8988T (cell line): ENCODE measurements around the gene PIAS4.

Experiments
- DNase-seq: peaks from one replicate; pipeline ENCODE4 v3.0.0; 2011

The PIAS4 gene

DNA sequence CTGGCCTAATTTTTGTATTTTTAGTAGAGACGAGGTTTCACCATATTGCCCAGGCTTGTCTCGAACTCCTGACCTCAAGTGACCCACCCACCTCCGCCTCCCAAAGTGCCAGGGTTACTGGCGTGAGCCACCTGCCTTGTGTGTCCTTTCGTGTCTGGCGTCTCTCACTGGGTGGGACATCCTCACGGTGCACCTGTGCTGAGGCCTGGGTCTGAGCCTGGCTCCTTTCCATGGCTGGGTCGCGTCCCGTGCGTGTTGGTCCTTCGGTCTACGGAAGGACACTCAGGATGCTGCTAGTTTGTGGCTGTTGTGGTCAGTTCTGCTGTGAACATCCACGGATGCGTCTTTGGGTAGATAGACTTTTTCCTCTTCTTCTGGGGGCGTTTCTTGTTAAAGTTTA lies 19.6 kb downstream of the PIAS4 start:
- no peak for DNase-seq

DNA sequence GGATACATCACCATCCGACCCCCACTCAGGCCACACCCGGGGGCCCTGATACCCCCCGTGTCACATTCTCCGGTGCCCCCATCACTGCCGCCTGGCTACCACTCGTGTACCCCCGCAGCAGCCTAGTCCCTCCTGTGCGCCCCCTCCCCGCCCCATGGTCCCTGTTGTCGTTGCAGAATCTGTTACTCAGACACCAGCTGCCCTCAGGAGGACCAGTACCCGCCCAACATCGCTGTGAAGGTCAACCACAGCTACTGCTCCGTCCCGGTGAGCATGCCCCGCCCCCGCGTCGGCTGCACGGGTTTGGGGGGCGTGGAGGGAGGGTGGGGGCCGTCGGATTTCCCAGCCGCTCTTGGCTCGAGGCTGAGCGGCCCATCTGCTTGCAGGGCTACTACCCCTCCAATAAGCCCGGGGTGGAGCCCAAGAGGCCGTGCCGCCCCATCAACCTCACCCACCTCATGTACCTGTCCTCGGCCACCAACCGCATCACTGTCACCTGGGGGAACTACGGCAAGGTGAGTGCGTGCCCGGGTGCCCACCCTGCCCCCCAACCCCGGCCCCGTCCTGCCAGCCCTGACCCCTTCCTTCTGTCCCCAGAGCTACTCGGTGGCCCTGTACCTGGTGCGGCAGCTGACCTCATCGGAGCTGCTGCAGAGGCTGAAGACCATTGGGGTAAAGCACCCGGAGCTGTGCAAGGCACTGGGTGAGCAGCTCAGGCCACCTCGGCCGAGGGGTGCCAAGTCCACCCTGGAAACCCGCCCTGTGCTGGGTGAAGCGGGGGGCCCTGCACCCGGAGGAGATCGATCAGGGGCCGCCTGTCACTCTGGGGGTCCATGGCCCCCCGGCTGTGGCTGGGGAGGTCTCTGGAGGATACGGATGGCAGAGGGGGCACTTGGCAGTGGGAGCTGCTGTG lies 21.1 kb downstream of the PIAS4 start:
- DNase-seq, result no peak

DNA sequence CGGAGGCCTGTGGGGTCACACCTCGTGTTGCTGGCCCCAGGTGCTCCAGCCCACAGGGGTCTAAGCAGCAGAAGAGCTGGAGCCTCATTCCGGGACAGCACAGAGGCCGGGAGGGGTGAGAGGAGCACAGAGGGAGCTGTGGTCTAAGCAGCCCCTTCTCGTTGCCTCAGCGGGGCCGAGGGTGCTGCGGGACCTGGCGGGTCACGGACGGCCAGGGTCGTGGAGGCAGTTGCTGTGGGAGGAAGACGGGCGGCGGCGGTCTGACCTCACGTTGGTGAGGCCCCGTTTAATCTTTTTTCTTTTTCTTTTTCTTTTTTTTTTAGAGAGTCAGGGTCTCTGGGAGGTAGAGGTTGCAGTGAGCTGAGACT lies 21.7 kb downstream of the PIAS4 start:
- no peak for DNase-seq

DNA sequence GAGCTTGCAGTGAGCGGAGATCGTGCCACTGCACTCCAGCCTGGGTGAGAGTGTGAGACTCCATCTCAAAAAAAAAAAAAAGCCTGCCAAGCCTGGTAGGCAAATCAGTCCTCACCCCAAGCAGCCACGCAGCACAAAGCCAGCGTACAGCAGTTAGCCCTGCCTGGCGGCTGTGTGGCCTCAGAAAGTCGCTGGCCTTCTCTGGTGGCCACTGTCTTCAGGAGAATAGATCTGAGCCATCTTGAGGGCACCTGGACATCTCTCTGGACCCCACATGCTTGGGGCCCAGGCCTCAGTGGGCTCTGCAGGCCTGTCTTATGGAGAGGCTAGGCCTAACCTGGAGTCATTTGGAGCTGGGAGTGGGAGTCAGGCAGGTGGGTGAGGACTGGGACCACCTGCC lies 23.0 kb downstream of the PIAS4 start:
- no peak for DNase-seq

DNA sequence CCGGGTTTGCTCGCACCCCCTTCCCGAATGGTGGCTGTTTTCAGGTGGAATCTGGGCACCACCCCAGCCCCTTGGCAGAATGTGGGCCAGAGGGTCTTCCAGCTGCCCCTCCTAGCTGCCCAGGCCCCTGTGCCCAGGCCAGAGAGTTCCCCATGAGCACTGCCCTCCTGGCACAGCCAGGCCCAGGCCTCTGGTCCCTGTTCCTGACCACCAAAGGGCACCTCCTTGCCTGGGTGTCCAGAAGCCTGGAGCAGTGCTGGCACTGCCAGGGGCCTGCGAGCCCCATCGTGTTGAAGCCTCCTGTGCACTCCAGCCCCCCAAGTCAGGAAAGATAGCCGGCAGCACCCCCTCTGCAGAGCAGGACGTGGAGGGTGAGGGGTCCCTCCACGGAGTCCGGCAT lies 23.4 kb downstream of the PIAS4 start:
- DNase-seq, result no peak

DNA sequence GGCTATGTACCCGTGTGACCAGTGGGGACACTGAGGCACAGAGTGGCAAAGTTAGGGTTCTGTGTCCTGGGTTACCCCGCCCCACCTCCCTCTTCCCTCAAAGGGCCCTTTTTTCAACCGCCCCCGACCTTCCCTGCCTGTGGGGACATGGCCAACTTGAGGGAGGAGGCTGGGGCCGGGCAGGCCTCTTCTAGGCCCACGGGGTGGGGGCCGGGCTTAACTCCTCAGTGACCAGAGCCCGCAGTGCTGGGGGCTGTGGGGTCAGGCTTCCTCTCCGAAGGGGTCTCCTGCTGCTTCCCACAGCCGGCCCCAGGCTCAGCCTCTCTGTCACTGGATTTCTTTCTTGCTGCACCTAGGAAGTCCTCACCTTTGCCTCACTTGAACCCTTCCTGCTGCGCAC lies 23.9 kb downstream of the PIAS4 start:
- no peak for DNase-seq

DNA sequence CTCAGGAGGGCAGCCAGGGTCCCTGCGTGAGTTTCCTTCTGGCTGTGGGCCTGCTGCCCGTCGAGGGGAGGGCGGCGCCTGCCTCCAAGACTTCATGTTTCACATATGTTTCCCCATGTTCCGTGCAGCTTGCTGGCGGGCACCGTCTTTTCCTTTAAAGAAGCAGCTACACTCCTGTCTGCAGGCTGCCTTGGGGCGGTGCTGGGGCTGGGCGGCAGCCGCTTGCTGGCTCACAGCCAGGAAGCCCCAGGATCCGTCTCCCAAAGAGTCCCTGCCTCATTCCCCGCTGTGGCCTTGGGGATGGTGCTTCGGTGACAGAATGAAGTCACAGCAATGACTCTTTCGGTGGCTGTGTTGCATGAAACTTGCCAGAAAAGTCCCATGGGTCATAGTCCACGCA lies 24.9 kb downstream of the PIAS4 start:
- DNase-seq, result no peak

DNA sequence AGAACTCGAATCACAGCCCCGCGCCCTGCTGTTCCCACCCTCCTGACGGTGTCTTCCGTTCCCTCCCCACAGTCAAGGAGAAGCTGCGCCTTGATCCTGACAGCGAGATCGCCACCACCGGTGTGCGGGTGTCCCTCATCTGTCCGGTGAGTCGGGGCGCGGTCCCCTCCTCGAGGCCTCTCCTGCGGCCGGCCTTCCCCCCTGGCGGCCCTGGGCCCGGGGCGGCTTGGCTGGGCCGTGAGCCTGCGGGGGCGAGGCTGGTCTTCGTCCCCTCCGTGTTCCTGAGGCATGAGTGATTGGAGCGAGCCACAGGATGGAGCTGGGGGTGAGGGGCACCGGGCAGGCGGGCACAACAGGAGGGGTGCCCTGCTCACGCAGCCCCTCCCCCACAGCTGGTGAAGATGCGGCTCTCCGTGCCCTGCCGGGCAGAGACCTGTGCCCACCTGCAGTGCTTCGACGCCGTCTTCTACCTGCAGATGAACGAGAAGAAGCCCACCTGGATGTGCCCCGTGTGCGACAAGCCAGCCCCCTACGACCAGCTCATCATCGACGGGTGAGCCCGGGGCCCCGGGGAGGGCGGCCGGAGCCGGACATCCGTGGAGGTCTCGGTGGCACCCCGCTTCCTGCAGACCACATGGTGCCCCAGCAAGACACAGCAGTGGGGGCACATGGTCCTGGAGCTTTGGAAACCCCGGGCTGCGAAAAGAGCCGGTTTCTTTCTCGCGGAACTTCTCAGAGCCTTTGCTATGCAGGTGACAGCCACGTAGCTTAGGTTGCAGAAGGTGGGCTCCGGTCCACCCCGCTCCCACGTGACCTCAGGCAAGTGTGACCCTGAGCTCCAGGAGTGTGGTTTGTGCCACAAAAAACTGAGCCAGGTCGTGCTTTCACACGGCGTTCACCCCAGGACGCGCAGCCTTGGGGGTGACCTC lies 25.8 kb downstream of the PIAS4 start:
- no peak for DNase-seq

DNA sequence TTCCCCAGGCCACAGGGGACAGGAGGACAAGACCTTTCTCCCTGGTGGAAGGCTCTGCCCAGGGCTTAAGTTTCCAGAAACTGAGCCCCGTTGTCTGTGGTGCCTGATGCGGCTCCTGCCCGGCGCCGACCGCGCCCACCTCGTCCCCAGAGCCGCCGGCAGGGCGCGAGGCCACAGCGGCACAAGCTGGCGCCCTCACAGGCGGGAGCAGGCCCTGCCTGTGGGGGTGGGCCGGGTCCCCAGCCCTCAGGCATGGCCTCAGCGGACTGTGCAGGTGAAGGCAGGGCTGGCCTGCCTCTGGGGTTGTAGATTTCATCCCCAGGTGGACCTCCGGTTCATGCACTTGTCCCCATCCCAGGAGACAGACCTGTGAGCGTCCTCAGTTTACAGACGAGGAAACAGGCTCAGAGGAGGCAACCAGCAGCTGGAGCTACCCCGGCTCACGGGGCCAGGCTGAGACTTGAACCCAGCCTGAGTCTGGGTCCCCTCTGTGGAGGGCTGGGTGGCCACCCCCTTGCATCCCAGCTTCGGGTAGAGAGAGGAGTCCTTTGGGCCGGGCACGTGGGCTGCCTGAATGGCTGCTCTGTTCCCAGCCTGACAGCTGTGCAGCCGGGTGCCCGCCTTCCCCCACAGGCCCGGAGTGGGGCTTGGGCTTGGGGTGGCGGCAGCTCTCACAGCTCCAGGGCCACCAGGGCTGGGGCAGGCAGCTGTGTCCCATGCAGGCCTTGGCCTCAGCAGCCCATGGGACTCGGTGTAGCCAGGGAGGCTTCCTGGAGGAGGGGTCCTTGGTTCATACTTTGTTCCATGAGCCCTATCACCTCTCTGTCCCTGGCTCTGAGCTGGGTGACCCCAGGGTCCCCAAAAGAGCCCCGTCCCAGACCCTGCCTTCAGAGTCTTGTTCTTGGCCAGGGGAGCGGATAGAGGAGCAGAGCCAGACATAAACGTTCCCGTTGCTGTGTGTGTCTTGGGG lies 26.8 kb downstream of the PIAS4 start:
- DNase-seq, result no peak

DNA sequence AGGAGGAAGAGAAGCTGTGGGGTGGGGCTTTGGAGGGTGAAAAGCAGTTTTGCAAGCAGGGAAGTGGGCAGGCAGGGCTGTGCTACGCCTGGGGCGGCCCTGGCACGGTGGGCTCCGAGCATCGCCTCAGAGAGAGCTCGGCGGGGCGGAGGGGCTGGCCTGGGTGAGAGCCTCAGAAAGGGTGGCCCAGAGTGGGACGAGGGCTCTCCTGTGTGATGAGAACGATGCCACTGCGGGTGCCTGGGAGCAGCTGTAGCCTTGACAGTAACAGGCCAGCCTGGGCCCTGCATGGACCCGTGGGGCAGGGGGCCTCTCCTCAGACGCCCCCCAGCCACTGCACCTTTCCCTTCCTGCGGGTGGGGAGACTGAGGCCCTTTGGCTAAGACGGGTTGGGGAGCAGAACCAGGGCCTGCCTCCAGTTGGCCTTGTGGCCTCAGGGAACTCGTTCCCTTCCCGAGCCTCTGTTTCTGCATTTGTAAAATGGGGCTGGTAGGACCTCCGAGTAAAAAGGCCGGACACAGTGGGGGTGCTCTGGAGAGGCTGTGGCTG lies 27.6 kb downstream of the PIAS4 start:
- DNase-seq, result no peak

DNA sequence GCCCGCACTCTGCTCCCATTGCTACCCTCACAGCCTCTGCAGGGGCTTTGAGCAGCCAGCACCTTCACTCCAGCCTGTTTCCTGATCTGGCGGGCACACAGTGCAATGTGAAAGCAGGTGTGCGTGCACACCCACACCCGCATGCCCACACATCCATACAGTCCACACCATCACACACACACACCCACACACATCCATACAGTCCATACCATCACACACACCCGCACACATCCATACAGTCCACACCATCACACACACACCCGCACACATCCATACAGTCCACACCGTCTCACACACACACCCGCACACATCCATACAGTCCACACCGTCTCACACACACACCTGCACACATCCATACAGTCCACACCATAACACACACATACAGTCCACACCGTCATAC lies 28.0 kb downstream of the PIAS4 start:
- no peak for DNase-seq

DNA sequence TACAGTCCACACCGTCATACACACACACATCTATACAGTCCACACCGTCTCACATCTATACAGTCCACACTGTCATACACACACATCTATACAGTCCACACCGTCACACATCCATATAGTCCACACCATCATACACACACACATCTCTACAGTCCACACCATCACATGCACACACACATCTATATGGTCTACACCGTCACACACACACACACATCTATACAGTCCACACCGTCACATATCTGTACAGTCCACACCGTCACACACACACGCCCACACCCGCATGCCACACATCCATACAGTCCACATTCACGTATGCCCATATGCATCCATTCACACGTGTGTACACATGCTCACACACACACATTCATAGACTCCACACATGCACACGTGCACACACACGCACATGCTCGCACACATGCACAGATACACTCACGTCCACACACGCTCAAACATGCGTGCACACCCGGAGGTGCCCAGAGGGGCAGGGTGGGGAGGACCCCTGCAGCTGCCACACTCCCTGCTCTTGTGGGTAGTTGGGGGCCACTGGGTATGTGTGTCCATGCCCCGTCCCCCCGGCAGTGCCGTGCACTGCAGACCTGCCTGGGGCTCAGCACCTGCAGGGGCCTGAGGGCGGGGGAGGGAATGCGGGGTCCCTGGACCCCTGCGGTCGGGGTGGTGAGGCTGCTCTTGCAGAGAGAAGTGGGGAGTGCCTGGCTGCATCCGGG lies 29.2 kb downstream of the PIAS4 start:
- DNase-seq, result no peak

DNA sequence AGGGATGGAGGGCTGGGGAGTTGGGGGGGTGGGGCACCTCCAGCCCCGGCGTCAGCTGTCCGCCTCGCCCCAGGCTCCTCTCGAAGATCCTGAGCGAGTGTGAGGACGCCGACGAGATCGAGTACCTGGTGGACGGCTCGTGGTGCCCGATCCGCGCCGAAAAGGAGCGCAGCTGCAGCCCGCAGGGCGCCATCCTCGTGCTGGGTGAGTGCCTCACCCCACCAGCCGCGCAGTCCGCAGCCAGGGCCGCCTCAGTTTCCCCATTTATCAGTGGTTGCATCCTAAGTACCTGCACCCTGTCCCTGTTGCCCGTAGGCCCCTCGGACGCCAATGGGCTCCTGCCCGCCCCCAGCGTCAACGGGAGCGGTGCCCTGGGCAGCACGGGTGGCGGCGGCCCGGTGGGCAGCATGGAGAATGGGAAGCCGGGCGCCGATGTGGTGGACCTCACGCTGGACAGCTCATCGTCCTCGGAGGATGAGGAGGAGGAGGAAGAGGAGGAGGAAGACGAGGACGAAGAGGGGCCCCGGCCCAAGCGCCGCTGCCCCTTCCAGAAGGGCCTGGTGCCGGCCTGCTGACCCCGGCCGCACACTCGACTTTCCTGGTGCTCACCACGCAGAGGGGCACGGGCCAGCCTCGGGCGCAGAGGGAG lies 29.9 kb downstream of the PIAS4 start:
- no peak for DNase-seq

DNA sequence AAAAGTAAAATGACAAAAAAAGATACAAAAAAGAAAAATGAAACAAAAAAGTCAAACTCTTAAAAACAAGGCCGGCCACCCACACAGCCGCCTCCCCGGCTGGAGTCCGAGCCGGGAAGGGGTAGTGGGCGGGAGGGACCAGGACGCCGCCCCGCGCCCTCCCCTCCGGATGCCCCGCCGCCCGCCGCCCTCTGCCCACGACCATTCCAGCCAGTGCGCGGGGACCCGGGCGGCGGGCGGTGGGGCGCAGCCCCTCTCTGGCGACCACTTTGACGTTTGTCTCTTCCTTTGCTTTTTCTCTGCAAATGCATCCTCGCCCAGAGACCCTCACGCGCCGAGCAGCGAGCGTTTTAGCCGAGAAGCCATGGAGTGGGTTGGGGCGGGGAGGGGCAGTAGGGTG lies 30.5 kb downstream of the PIAS4 start:
- no peak for DNase-seq

DNA sequence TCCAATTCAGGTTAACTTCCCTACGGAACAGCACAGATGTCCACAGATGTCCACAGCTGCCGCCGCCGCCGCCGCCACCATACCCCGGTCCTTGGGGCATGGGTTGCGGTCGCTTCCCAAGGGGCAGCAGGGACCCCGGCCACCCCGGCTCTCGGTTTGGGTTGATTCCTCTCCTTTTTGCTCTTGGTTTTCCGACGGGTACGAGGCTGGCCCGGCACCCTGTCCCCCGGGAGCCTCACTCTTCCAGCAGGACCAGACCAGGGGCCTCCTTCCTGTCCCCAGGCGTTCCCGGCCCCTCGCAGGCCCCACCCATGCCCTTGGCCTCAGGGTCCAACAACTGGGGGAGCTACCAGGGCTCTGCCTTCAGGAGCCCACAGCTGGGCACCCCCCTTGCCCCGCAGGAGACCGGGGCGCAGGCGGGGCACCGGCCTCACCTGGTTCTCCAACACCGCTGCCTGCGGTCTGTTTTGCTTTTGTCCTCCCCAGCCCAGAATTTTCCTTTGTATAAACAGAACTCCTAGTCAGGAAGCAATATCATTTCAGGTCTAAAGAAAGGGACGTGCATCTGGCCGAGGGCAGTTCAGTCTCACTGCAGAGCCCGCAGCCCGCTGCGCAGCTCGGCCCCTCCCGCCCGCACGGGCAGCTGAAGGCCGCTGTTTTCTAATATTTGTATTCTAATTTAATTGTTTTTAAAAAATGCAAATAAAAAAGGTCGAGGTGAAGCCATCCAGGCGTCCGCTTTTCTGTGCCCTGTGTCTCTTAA lies 31.3 kb downstream of the PIAS4 start:
- no peak for DNase-seq

DNA sequence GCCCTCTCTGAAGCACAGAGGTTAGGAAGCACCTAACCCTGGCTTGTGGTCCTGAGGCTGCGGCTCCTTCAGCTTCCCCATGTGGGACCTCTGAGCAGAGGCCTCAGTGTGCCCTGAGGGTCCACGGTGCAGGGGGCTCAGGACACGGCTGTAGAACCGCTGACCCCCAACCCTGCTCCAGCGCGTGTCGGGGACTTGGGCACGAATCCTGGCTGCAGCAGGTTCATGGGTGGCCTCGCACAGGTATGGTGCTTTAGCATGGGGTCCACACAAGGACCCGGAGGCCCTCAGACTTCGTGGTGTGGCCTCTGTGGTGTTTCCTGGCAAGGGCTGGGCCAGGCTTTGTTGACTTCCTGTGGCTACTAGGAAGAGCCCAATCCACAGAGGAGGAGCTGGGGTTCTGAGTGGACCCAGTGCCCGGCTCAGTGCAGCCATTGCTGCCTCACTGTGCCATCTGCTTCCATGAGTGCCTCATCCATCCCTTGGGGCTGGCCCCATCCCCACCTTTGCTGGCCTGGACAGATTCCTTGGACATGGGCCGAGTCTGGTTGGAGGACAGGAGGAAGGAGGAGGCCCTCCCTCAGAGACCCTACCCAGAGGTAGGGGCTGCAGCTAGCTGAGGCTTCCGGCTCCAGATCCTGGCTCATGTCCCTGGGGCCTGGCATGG lies 34.7 kb downstream of the PIAS4 start:
- no peak for DNase-seq

DNA sequence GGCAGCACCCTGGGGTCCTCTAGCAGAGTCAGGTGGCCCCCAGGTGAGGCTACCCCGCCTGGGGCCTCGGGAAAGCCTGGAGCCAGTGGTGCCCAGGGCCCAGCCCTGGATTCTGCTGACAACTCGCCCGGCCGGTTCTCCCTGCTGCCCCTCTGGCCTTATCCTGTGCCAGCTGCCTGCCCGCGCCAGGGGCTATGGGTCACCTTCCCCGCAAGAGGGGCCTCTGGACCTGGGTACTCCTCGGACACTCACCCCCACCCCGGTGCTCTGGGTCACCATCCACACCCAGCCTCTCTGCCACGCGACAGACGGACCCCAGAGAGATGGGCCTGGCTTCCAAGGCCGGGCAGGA lies 35.2 kb downstream of the PIAS4 start:
- DNase-seq, result no peak

DNA sequence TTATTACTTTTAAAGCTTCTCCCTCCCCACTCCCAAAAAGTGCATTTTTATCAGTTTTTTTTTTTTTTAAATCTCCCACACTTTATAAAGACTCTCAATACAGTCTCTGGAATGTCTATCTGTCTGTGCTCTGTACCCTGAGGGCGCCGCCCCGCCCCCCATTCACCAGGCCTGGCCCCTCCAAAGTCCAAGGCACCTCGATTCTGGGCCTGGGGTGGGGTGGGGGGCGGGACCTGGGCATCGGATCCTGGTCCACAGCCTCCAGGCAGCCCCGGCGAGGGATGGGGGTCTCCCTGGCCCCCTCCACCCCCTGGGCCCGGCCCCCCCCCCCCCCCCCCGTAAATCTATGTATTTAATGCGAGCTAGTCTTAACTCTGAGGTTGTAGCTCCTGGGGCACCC lies 35.9 kb downstream of the PIAS4 start:
- DNase-seq, result no peak

DNA sequence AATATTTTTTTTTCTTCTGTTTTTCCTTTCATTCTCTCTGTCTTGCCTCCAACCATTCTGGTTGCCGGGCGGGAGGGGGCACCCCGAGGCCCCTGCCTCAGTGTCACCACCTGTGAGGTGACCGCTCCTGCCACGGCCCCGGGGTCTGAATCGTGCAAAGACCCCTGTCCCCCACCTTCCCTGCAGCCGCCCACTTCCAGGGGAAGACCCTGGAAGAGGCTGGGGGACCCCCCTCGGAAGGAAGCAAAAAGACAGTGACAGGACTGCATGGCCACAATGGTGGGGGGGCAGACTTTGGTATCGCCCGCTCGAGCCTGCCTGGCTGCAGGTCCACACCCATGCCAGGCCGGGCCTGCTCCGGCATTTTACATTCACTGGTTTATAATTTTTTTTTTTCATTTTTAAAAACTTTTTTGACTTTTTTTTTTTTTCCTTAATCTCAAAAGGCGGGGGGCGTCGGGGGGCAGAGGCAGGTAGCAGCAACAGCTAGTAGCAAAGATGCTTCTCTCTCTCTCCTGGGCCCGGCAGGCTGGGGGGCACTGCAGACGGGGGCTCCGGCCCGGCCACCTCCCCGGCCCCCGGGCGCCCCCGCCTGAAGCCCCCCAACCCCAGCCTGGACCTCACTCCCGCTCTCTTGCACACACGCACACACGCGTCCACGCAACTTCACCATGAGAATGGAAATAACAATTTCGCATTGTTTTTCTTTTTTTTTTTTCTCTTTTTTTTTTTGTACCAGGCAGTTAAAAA lies 36.6 kb downstream of the PIAS4 start:
- DNase-seq, result no peak
